Smooth muscle cell (in vitro differentiated cells): Measurements from ENCODE around the gene FEZF1. TPM values are rescaled to one million over a fixed set of nuclear protein-coding genes. Genes with fewer than 3 reads are reported as not detected.

Experiments
- DNase-seq: peaks from one replicate; lab custom pipeline; 2025; ENCODE audit not compliant: unreplicated experiment; lab: John Stamatoyannopoulos, UW
- H2AFZ ChIP-seq: fragments of 200-600 bp; sonication (generic); 2 replicates; pipeline ENCODE4 v1.6.0; 2016; ENCODE audit warnings: antibody characterized with exemption, low read depth, mild to moderate bottlenecking
- H3F3A ChIP-seq: fragments of 200-600 bp; sonication (generic); 2 replicates; pipeline ENCODE4 v1.6.0; 2017; ENCODE audit warnings: antibody characterized with exemption, low read depth
- H3K27ac ChIP-seq: fragments of 200-600 bp; sonication (generic); 2 replicates; pipeline ENCODE4 v1.5.1; 2016; ENCODE audit warnings: low read depth, mild to moderate bottlenecking
- H3K27me3 ChIP-seq: fragments of 200-600 bp; sonication (generic); 2 replicates; pipeline ENCODE4 v1.6.1; 2016; ENCODE audit warnings: low read depth, mild to moderate bottlenecking
- H3K36me3 ChIP-seq: fragments of 200-600 bp; sonication (generic); 2 replicates; pipeline ENCODE4 v1.5.1; 2016; ENCODE audit warnings: low read depth
- H3K4me1 ChIP-seq: fragments of 200-600 bp; sonication (generic); 2 replicates; pipeline ENCODE4 v1.5.1; 2016; ENCODE audit warnings: low read depth
- H3K4me2 ChIP-seq: fragments of 200-600 bp; sonication (generic); 2 replicates; pipeline ENCODE4 v1.6.0; 2016; ENCODE audit warnings: mild to moderate bottlenecking
- H3K4me3 ChIP-seq: fragments of 200-600 bp; sonication (generic); 2 replicates; pipeline ENCODE4 v1.5.1; 2016; ENCODE audit warnings: mild to moderate bottlenecking
- H3K79me2 ChIP-seq: fragments of 200-600 bp; sonication (generic); 2 replicates; pipeline ENCODE4 v1.6.0; 2016; ENCODE audit warnings: low read depth, mild to moderate bottlenecking
- H3K9ac ChIP-seq: fragments of 200-600 bp; sonication (generic); 2 replicates; pipeline ENCODE4 v1.6.0; 2016; ENCODE audit warnings: low read depth
- H3K9me3 ChIP-seq: fragments of 200-600 bp; sonication (generic); replicated peaks from 2 replicates; pipeline ENCODE4 v1.5.1; 2016; ENCODE audit warnings: low read depth
- H4K20me1 ChIP-seq: fragments of 200-600 bp; sonication (generic); 2 replicates; pipeline ENCODE4 v1.6.0; 2016; ENCODE audit warnings: low read depth
- WGBS: methylation state at CpG from one replicate; pipeline ENCODE4 v1.1.7; 2016; ENCODE audit warnings: low lambda C conversion rate; 5-methylcytosine and 5-hydroxymethylcytosine counted together
- polyA plus RNA-seq: library from polyadenylated mRNA; unstranded; fragments of >200 nt; fragmentation: Nextera tagmentation; extraction: Ambion mirVana; gene quantifications from 2 replicates; pipeline ENCODE4 v1.2.1, GENCODE V29; 2016
- total RNA-seq: library from RNA; depleted of rRNA; stranded (reverse); fragments of >200 nt; gene quantifications from 2 replicates; pipeline ENCODE4 v1.2.3, GENCODE V29; 2014
- TF ChIP-seq, protein P1 (sequence below): fragments of 200-600 bp; sonication (generic); IDR thresholded peaks from 2 replicates; pipeline ENCODE4 v1.5.1; 2017; ENCODE audit warnings: borderline replicate concordance, mild to moderate bottlenecking, antibody characterized with exemption; ENCODE audit not compliant: insufficient read depth, poor library complexity, severe bottlenecking

Gene FEZF1
- total and polyA plus RNA-seq, 2 experiments from 2014 or later, result not detected

GRCh38 chr7:122337011-122337410 is 32.5 kb upstream of the FEZF1 start:
- no peaks in the 10 kb centered on the region for H3K27me3 ChIP-seq
- no peak for DNase-seq
- H3K79me2 ChIP-seq, result no peaks in the 10 kb centered on the region
- H3K9me3 ChIP-seq, result no peaks in the 10 kb centered on the region
- H3K4me2 ChIP-seq, result no peak overlapping the region
- no peak overlapping the region for H3K9ac ChIP-seq
- no peak overlapping the region for H3K4me3 ChIP-seq
- no peaks in the 10 kb centered on the region for H4K20me1 ChIP-seq
- H2AFZ ChIP-seq, result no peak overlapping the region
- peaks cover 47% of the 10 kb centered on the region for H3K4me1 ChIP-seq
- TF ChIP-seq, protein P1, sequence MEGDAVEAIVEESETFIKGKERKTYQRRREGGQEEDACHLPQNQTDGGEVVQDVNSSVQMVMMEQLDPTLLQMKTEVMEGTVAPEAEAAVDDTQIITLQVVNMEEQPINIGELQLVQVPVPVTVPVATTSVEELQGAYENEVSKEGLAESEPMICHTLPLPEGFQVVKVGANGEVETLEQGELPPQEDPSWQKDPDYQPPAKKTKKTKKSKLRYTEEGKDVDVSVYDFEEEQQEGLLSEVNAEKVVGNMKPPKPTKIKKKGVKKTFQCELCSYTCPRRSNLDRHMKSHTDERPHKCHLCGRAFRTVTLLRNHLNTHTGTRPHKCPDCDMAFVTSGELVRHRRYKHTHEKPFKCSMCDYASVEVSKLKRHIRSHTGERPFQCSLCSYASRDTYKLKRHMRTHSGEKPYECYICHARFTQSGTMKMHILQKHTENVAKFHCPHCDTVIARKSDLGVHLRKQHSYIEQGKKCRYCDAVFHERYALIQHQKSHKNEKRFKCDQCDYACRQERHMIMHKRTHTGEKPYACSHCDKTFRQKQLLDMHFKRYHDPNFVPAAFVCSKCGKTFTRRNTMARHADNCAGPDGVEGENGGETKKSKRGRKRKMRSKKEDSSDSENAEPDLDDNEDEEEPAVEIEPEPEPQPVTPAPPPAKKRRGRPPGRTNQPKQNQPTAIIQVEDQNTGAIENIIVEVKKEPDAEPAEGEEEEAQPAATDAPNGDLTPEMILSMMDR, result no peak
- H3K36me3 ChIP-seq, result no peaks in the 10 kb centered on the region
- no peak overlapping the region for H3K27ac ChIP-seq
- no peaks in the 10 kb centered on the region for H3F3A ChIP-seq
- WGBS, result 73% methylated on average over 2 of the region's 2 CpGs

GRCh38 chr7:122329145-122329802 is 24.7 kb upstream of the FEZF1 start:
- Histone ChIP-seq H3K36me3 (no peaks in the 10 kb centered on the region), H3K4me2 (no peak overlapping the region), H3K27me3 (no peaks in the 10 kb centered on the region), H3K4me1 (peaks cover 71% of the 10 kb centered on the region), H2AFZ (no peak overlapping the region), H3K79me2 (no peaks in the 10 kb centered on the region), H3K9me3 (no peaks in the 10 kb centered on the region), H4K20me1 (no peaks in the 10 kb centered on the region), H3K9ac (no peak overlapping the region), H3K27ac (no peak overlapping the region), H3F3A (no peaks in the 10 kb centered on the region), H3K4me3 (no peak overlapping the region)
- DNase-seq, result no peak
- TF ChIP-seq, protein P1, result no peak
- 49% methylated on average over 8 of the region's 8 CpGs for WGBS

DNA sequence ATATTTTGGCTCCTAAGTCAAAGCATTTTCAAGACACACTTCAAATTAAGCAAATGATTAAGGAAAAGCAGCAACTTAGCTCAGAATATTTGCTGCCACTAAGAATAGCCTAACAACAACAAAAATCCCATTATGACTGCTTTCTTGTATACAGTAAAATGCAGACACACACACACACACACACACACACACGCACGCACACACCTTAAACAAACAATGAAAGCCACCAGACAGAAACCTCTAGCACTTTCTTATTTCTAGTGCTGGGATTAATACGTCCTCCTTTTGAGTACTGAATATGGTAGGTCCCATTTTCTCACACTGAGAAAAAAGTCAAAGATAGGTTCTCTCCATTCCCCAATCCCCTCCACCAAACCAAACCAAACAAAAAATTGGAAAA is 23.4 kb upstream of the FEZF1 start:
- Histone ChIP-seq H3K4me1 (peaks cover 70% of the 10 kb centered on the region), H3K9ac (no peak overlapping the region), H3F3A (no peaks in the 10 kb centered on the region), H4K20me1 (no peaks in the 10 kb centered on the region), H3K27me3 (no peaks in the 10 kb centered on the region), H3K36me3 (no peaks in the 10 kb centered on the region), H3K4me3 (no peak overlapping the region), H3K4me2 (no peak overlapping the region), H3K27ac (no peak overlapping the region), H3K79me2 (no peaks in the 10 kb centered on the region), H3K9me3 (no peaks in the 10 kb centered on the region), H2AFZ (no peak overlapping the region)
- TF ChIP-seq, protein P1, result no peak
- 70% methylated on average over 3 of the region's 3 CpGs for WGBS
- no peak for DNase-seq
